IPS-18a (cell line): ENCODE measurements around the gene RARB.

Experiments
- H3K27ac ChIP-seq: one replicate; pipeline ENCODE4 v1.5.1; 2013; ENCODE audit warnings: low read length
- H3K27me3 ChIP-seq: one replicate; pipeline ENCODE4 v1.6.1; 2013; ENCODE audit warnings: mild to moderate bottlenecking, low read length; ENCODE audit not compliant: control insufficient read depth, insufficient read depth
- H3K36me3 ChIP-seq: one replicate; pipeline ENCODE4 v1.6.1; 2013; ENCODE audit warnings: low read depth, low read length; ENCODE audit not compliant: control insufficient read depth
- H3K4me1 ChIP-seq: one replicate; pipeline ENCODE4 v1.6.1; 2013; ENCODE audit warnings: low read depth, low read length; ENCODE audit not compliant: control insufficient read depth
- H3K4me3 ChIP-seq: one replicate; pipeline ENCODE4 v1.5.1; 2013; ENCODE audit warnings: low read length
- H3K9ac ChIP-seq: one replicate; pipeline ENCODE4 v1.6.1; 2013; ENCODE audit warnings: mild to moderate bottlenecking, low read length, moderate library complexity
- H3K9me3 ChIP-seq: one replicate; pipeline ENCODE4 v1.6.1; 2013; ENCODE audit warnings: low read depth, low read length; ENCODE audit not compliant: control insufficient read depth

The RARB gene

DNA sequence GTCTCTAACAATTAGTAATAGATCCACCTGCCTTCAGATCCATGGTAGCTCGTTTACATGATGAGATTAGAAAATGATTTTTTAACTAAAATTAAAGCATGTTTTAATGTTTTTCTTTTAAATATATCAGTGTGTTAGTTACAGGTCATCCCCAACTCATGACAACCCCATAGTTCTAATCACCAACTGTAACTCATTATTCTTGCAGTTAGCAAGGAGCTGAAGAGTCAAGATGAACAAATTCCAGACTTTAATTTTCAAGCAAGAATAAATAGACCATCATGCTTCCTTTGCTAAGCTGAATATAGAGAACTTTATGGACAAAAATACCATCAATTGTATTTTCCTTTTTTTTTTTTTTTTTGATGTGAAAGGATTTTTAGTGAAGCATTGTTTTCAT is 135.5 kb downstream of the RARB start:
- Histone ChIP-seq H3K27ac (no peak overlapping the region), H3K36me3 (no peaks in the 10 kb centered on the region), H3K4me3 (no peak overlapping the region), H3K4me1 (no peaks in the 10 kb centered on the region), H3K9me3 (no peaks in the 10 kb centered on the region), H3K9ac (no peak overlapping the region), H3K27me3 (no peaks in the 10 kb centered on the region)

- no peak overlapping the region for H3K9ac ChIP-seq
- no peak overlapping the region for H3K4me3 ChIP-seq
- H3K4me1 ChIP-seq = no peaks in the 10 kb centered on the region
- no peaks in the 10 kb centered on the region for H3K36me3 ChIP-seq
- H3K27ac ChIP-seq = no peak overlapping the region
- H3K27me3 ChIP-seq = no peaks in the 10 kb centered on the region
- H3K9me3 ChIP-seq = no peaks in the 10 kb centered on the region
Observed at GRCh38 chr3:25564075-25564474, 136.0 kb downstream of the RARB start.

GRCh38 chr3:25565807-25566206 is 137.7 kb downstream of the RARB start:
- H3K27ac ChIP-seq = no peak overlapping the region
- H3K4me1 ChIP-seq = no peaks in the 10 kb centered on the region
- no peak overlapping the region for H3K9ac ChIP-seq
- no peak overlapping the region for H3K4me3 ChIP-seq
- no peaks in the 10 kb centered on the region for H3K27me3 ChIP-seq
- no peaks in the 10 kb centered on the region for H3K36me3 ChIP-seq
- H3K9me3 ChIP-seq = no peaks in the 10 kb centered on the region

DNA sequence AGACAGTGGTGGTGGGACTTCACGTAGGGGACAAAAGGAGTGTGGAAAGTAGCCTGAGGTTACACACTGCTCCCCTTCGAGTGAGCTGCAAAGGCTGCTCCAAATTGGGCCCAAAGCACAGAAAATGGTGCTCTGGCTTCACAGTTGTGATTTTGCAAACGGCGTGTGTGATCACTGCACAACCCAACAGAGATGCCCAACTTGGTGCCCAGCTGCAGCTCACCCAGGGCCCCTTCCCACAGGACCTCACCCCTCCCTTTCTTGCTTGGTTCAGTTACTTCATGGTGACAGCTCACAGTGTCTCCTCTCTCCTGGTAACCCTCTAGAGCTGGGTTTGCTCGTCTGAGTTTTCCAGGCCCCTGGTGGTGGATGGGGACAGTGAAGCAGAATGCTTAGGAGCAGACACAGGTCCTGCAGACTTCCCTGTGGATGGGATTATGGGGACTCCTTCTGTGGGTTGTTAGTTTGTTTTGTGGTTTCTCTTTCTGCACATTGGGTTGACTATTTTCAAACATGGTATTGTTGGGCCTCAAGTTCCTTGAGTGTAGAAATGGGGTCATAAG is 138.4 kb downstream of the RARB start:
- H3K27ac ChIP-seq = no peak overlapping the region

GRCh38 chr3:25567388-25567787 is 139.3 kb downstream of the RARB start:
- H3K4me1 ChIP-seq = no peaks in the 10 kb centered on the region
- no peak overlapping the region for H3K9ac ChIP-seq
- H3K27ac ChIP-seq = no peak overlapping the region
- H3K4me3 ChIP-seq = no peak overlapping the region
- no peaks in the 10 kb centered on the region for H3K9me3 ChIP-seq
- no peaks in the 10 kb centered on the region for H3K27me3 ChIP-seq
- no peaks in the 10 kb centered on the region for H3K36me3 ChIP-seq

More for the DNA sequence above, 138.4 kb downstream of the RARB start:
- no peaks in the 10 kb centered on the region for H3K36me3 ChIP-seq
- H3K4me1 ChIP-seq = no peaks in the 10 kb centered on the region
- no peak overlapping the region for H3K9ac ChIP-seq
- no peaks in the 10 kb centered on the region for H3K9me3 ChIP-seq
- H3K4me3 ChIP-seq = no peak overlapping the region
- no peaks in the 10 kb centered on the region for H3K27me3 ChIP-seq

DNA sequence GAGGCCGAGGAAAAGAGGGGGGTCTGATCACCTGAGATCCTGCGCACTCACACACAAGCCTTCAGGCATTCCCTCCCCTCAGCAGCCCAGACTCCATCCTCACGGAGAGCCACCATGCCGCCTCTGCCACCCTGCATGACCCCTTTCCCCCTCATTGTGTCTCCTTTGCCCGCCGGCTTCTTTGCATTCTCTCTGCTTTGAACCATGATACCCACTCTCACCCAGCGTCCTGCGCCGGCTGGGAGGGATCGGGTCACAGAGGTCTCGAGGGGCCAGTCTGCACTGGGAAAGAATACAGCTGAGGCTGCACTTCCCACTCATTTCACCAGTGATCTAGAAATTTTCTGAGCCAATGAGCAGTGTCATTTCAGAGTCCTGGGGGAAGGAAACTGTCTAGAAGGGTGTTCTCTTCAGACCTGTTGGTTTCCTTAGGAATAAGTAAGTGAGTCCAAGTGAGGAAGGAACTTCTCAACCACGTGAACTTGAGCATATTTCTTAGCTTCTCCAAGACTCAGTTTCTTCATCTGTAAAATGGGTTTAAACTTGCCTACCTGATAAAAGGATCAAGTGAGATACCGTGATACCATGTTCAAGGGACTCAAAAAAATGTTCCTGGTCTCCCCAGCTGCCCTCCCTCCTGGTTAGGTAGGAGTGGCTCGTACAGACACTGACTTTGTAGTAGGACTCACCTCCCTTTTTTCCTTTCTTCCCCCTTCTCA is 139.9 kb downstream of the RARB start:
- no peaks in the 10 kb centered on the region for H3K36me3 ChIP-seq
- no peak overlapping the region for H3K9ac ChIP-seq
- no peaks in the 10 kb centered on the region for H3K9me3 ChIP-seq
- H3K4me3 ChIP-seq = no peak overlapping the region
- no peaks in the 10 kb centered on the region for H3K27me3 ChIP-seq
- no peaks in the 10 kb centered on the region for H3K4me1 ChIP-seq
- H3K27ac ChIP-seq = no peak overlapping the region

DNA sequence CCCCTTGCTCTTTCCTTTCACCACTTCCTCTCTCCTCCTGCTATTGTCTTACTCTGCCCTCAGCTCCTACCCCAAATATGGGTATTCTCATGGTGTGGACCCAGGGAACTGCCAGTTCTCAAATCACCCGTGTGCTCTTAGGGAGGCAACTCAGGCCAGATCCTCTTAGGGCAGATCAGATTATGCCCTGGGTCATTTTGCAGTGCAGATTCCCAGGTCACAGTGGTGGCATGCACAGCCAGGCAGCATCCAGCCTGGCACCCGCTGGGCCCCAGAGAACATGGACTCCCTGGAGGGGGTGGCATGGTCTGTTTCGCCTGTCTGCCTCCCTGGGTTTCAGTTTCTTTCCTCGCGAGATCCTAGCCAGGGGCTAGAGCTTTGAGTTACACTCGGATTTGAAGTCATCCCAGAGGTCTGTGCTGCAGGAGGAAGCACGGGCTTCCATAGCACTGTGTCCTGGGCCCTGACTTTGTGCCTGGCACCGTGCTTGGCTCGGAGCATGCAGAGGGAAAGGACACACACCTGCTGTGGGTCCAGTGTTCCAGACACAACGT is 140.5 kb downstream of the RARB start:
- H3K27me3 ChIP-seq = no peaks in the 10 kb centered on the region
- H3K27ac ChIP-seq = no peak overlapping the region
- no peak overlapping the region for H3K9ac ChIP-seq
- H3K4me1 ChIP-seq = no peaks in the 10 kb centered on the region
- no peaks in the 10 kb centered on the region for H3K9me3 ChIP-seq
- H3K36me3 ChIP-seq = no peaks in the 10 kb centered on the region
- no peak overlapping the region for H3K4me3 ChIP-seq

- Histone ChIP-seq H3K27ac (no peak overlapping the region), H3K36me3 (no peaks in the 10 kb centered on the region), H3K4me3 (no peak overlapping the region), H3K9me3 (no peaks in the 10 kb centered on the region), H3K4me1 (no peaks in the 10 kb centered on the region), H3K9ac (no peak overlapping the region), H3K27me3 (no peaks in the 10 kb centered on the region)
Observed at GRCh38 chr3:25571285-25571684, 143.2 kb downstream of the RARB start.

DNA sequence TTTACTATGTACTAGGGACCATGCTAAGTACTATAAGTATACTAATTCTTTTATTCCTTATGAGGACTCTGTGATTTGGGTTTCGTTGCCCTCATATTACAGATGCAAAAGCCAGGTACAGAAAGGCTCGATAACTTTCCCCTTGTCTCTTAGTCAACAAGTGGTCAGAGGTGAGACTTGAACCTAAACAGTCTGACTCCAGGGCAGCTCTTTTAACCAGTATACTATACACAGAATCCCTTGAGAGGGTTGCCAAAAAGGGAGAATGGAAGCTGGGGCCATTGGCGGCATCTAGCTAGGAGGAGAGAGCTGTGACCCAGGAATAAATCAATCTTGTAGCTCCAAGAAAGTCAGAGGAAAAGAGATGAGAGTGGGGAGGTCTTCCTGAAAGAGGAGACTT is 144.3 kb downstream of the RARB start:
- H3K27ac ChIP-seq = no peak overlapping the region
- no peaks in the 10 kb centered on the region for H3K36me3 ChIP-seq
- no peak overlapping the region for H3K9ac ChIP-seq
- no peak overlapping the region for H3K4me3 ChIP-seq
- H3K4me1 ChIP-seq = no peaks in the 10 kb centered on the region
- no peaks in the 10 kb centered on the region for H3K9me3 ChIP-seq
- no peaks in the 10 kb centered on the region for H3K27me3 ChIP-seq

DNA sequence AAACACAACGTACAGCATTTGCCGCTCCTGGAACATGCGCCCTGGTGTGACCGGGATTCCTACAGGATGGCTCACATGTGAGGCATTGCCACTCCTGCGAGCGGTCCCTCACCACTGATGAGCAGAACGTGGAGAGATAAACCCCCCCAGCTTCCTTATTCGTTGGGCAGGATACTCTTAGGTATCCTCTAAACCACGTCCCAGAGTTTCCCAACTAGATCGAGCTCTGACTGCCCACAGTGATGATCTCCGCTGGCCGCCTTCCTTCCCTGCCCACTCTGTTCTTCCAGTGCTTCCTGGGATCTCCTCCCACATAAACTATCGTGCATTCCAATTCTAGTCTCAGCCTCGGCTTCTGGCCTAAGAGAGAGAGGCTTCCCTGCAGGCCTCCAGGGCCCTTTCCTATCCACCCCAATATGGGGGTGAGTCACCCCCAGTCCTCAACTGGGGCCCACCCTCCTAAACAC is 144.9 kb downstream of the RARB start:
- no peaks in the 10 kb centered on the region for H3K27me3 ChIP-seq
- H3K9ac ChIP-seq = no peak overlapping the region
- H3K27ac ChIP-seq = no peak overlapping the region

DNA sequence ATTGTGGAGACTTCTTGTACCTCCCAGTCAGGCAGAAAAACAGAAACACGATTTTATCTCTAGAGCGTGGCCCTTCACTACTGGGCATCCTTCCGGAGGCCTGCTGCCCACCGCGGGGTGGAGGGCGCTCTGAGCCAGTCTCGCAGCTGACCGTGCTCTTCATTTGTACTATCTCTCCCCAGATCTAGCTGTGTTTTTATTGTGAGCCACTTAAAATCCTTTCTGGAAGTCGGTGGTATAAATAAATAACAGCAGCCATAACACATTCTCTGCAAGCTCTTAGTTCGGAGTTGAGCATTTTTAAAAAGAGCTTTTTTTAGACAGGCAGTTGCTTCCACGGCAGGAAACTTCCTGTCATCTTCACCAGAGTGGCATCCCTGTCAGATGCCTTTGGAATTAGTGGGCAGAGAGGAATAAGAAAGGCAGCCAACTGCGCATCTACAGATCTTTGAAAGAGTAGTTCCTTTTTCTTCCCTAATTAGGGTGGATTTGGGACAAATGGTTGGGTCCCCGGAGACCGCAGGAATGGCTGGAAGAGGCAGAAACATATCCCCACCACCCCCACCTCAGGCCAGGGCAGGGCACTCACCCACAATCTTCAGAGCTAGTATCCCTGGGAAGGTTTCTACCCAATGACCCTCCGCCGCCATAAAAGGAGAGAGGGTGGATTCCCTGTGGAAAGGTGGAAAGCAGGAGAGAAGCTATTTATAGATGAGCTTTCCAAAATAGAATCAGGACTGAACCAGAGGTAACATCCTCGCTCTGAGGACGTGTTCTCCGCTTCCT is 145.5 kb downstream of the RARB start:
- Histone ChIP-seq H3K9me3 (no peaks in the 10 kb centered on the region), H3K4me3 (no peak overlapping the region), H3K4me1 (no peaks in the 10 kb centered on the region), H3K9ac (no peak overlapping the region), H3K27ac (no peak overlapping the region), H3K27me3 (no peaks in the 10 kb centered on the region), H3K36me3 (no peaks in the 10 kb centered on the region)

More for the DNA sequence above, 144.9 kb downstream of the RARB start:
- no peaks in the 10 kb centered on the region for H3K36me3 ChIP-seq
- no peaks in the 10 kb centered on the region for H3K9me3 ChIP-seq
- no peak overlapping the region for H3K4me3 ChIP-seq
- no peaks in the 10 kb centered on the region for H3K4me1 ChIP-seq
